GM23338 (cell line): ENCODE measurements around the gene MYH7. TPM values are rescaled to one million over a fixed set of nuclear protein-coding genes. Genes with fewer than 3 reads are reported as not detected.

ENCODE experiments used
- ATAC-seq: fragments of 200-7000 bp; cut with Tn5 transposase; 3 replicates; pipeline ENCODE4 v1.9.1; 2020
- DNase-seq: peaks from one replicate; pipeline ENCODE4 v3.0.0-alpha.2; 2015; ENCODE audit warnings: low spot score
- H2AFZ ChIP-seq: fragments of 200-600 bp; sonication (generic); 2 replicates; pipeline ENCODE4 v1.8.0; 2016; ENCODE audit warnings: antibody characterized with exemption, mild to moderate bottlenecking, moderate library complexity
- H3F3A ChIP-seq: fragments of 200-600 bp; sonication (generic); replicated peaks from 2 replicates; pipeline ENCODE4 v1.8.0; 2017; ENCODE audit warnings: antibody characterized with exemption, mixed run types, low read depth
- H3K27ac ChIP-seq: fragments of 200-600 bp; sonication (generic); 2 replicates; pipeline ENCODE4 v1.6.1; 2016; ENCODE audit warnings: low read depth
- H3K27me3 ChIP-seq: fragments of 200-600 bp; sonication (generic); 2 replicates; pipeline ENCODE4 v1.8.0; 2016; ENCODE audit warnings: mild to moderate bottlenecking, mixed run types, moderate library complexity; ENCODE audit not compliant: insufficient read depth
- H3K36me3 ChIP-seq: fragments of 200-600 bp; sonication (generic); 2 replicates; pipeline ENCODE4 v1.8.0; 2016; ENCODE audit warnings: mild to moderate bottlenecking; ENCODE audit not compliant: insufficient read depth
- H3K4me1 ChIP-seq: fragments of 200-600 bp; sonication (generic); 2 replicates; pipeline ENCODE4 v1.8.0; 2016; ENCODE audit warnings: mild to moderate bottlenecking, moderate library complexity; ENCODE audit not compliant: insufficient read depth
- H3K4me2 ChIP-seq: fragments of 200-600 bp; sonication (generic); 2 replicates; pipeline ENCODE4 v1.7.1; 2017; ENCODE audit warnings: mixed run types
- H3K4me3 ChIP-seq: fragments of 200-600 bp; sonication (generic); 2 replicates; pipeline ENCODE4 v1.6.1; 2016; ENCODE audit warnings: mixed run types
- H3K79me2 ChIP-seq: fragments of 200-600 bp; sonication (generic); replicated peaks from 2 replicates; pipeline ENCODE4 v1.8.0; 2017; ENCODE audit warnings: mild to moderate bottlenecking; ENCODE audit not compliant: insufficient read depth
- H3K9me2 ChIP-seq: fragments of 200-600 bp; sonication (generic); 2 replicates; pipeline ENCODE4 v1.8.0; 2017; ENCODE audit not compliant: insufficient read depth
- H4K20me1 ChIP-seq: fragments of 200-600 bp; sonication (generic); replicated peaks from 2 replicates; pipeline ENCODE4 v1.8.0; 2017; ENCODE audit warnings: mild to moderate bottlenecking; ENCODE audit not compliant: insufficient read depth
- H3K27ac Mint-ChIP-seq: 2 replicates; pipeline ENCODE4 v1.8.0; 2020; ENCODE audit warnings: inconsistent platforms, mild to moderate bottlenecking, moderate library complexity, mixed read lengths
- H3K27me3 Mint-ChIP-seq: 3 replicates; pipeline ENCODE4 v1.8.0; 2022; ENCODE audit warnings: low read depth, mild to moderate bottlenecking, moderate library complexity, mixed read lengths, inconsistent platforms; ENCODE audit not compliant: insufficient read depth, poor library complexity
- H3K36me3 Mint-ChIP-seq: 3 replicates; pipeline ENCODE4 v1.8.0; 2021; ENCODE audit warnings: low read depth, mild to moderate bottlenecking, inconsistent platforms, moderate library complexity, mixed read lengths
- H3K4me1 Mint-ChIP-seq: 3 replicates; pipeline ENCODE4 v1.8.0; 2020; ENCODE audit warnings: mild to moderate bottlenecking, inconsistent platforms, mixed read lengths
- H3K4me3 Mint-ChIP-seq: 3 replicates; pipeline ENCODE4 v1.8.0; 2021; ENCODE audit warnings: moderate library complexity, mild to moderate bottlenecking, inconsistent platforms, mixed read lengths
- H3K9me3 Mint-ChIP-seq: 3 replicates; pipeline ENCODE4 v1.8.0; 2020; ENCODE audit warnings: moderate library complexity, mild to moderate bottlenecking, inconsistent platforms, mixed read lengths
- EZH2 ChIP-seq: fragments of 200-600 bp; sonication (generic); IDR thresholded peaks from one replicate; pipeline ENCODE4 v1.8.0; 2017; ENCODE audit warnings: antibody characterized with exemption, mild to moderate bottlenecking, low read depth; ENCODE audit not compliant: unreplicated experiment
- JUNB ChIP-seq: IDR thresholded peaks from one replicate; pipeline ENCODE4 v1.6.1; 2016; ENCODE audit warnings: antibody characterized with exemption; ENCODE audit not compliant: unreplicated experiment
- ZNF114 ChIP-seq: fragments of 250-450 bp; sonication (Bioruptor Pico); IDR thresholded peaks from 2 replicates; pipeline ENCODE4 v1.5.0; 2020; ENCODE audit warnings: mild to moderate bottlenecking, moderate library complexity
- polyA plus RNA-seq: library from polyadenylated mRNA; unstranded; fragments of >200 nt; fragmentation: Nextera tagmentation; extraction: Ambion mirVana; gene quantifications from 2 replicates; pipeline ENCODE4 v1.2.1, GENCODE V29; 2016
- total RNA-seq: library from RNA; depleted of rRNA; stranded (reverse); fragments of >200 nt; shearing (Covaris generic); gene quantifications from 2 replicates; pipeline ENCODE4 v1.2.3, GENCODE V29; 2014
- TF ChIP-seq, protein P1 (sequence below): fragments of 250-450 bp; sonication (Bioruptor Pico); IDR thresholded peaks from 2 replicates; pipeline ENCODE4 v1.5.0; 2020; ENCODE audit warnings: mild to moderate bottlenecking, moderate library complexity
- TF ChIP-seq, protein P2 (sequence below): IDR thresholded peaks from 2 replicates; pipeline ENCODE4 v1.6.1; 2016; ENCODE audit warnings: antibody characterized with exemption
- TF ChIP-seq, protein P3 (sequence below): IDR thresholded peaks from one replicate; pipeline ENCODE4 v1.6.1; 2018; ENCODE audit warnings: antibody characterized with exemption; ENCODE audit not compliant: unreplicated experiment

Gene MYH7
- total and polyA plus RNA-seq, 2 experiments from 2014 or later: not detected

DNA sequence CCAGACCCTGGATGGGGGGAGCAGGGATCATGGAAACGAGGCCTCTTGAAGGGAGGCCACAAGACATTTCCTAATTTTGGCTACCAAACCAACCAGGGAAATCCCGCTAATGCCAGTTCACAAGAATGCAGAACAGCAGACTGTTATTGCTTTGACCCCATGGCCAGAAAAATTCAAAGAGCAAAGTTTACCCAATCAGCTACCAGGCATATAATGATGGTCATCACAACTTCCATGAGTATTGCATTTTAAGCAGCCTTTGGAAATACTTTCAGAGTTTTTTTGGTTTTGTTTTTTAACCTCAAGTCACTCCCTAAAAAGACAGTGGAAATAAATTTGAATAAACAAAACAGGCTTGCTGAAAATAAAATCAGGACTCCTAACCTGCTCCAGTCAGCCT lies 63.0 kb downstream of the MYH7 start, which contains the start of gene IL25:
TSS of gene IL25 (plus strand) at position 301 of the 400 bp plus-strand sequence.
- Histone ChIP-seq H2AFZ (no peak within 1 kb of the TSS), H3K79me2 (no peaks in the 10 kb centered on the region), H3K4me3 (no peak within 1 kb of the TSS), H3K36me3 (no peaks in the 10 kb centered on the region), H3F3A (no peaks in the 10 kb centered on the region), H3K4me2 (no peak within 1 kb of the TSS), H3K27me3 (peaks cover 26% of the 10 kb centered on the region), H3K27ac (no peak within 1 kb of the TSS), H4K20me1 (no peaks in the 10 kb centered on the region), H3K9me2 (peaks cover 4% of the 10 kb centered on the region; the same call in 1 of the 2 replicates), H3K4me1 (peaks cover 9% of the 10 kb centered on the region; the same call in 1 of the 2 replicates)
- ATAC-seq: no peak
- H3K4me1 Mint-ChIP-seq: peaks cover 12% of the 10 kb centered on the region; the same call in 2 of the 3 replicates
- H3K36me3 Mint-ChIP-seq: no peaks in the 10 kb centered on the region
- TF ChIP-seq, protein P1, sequence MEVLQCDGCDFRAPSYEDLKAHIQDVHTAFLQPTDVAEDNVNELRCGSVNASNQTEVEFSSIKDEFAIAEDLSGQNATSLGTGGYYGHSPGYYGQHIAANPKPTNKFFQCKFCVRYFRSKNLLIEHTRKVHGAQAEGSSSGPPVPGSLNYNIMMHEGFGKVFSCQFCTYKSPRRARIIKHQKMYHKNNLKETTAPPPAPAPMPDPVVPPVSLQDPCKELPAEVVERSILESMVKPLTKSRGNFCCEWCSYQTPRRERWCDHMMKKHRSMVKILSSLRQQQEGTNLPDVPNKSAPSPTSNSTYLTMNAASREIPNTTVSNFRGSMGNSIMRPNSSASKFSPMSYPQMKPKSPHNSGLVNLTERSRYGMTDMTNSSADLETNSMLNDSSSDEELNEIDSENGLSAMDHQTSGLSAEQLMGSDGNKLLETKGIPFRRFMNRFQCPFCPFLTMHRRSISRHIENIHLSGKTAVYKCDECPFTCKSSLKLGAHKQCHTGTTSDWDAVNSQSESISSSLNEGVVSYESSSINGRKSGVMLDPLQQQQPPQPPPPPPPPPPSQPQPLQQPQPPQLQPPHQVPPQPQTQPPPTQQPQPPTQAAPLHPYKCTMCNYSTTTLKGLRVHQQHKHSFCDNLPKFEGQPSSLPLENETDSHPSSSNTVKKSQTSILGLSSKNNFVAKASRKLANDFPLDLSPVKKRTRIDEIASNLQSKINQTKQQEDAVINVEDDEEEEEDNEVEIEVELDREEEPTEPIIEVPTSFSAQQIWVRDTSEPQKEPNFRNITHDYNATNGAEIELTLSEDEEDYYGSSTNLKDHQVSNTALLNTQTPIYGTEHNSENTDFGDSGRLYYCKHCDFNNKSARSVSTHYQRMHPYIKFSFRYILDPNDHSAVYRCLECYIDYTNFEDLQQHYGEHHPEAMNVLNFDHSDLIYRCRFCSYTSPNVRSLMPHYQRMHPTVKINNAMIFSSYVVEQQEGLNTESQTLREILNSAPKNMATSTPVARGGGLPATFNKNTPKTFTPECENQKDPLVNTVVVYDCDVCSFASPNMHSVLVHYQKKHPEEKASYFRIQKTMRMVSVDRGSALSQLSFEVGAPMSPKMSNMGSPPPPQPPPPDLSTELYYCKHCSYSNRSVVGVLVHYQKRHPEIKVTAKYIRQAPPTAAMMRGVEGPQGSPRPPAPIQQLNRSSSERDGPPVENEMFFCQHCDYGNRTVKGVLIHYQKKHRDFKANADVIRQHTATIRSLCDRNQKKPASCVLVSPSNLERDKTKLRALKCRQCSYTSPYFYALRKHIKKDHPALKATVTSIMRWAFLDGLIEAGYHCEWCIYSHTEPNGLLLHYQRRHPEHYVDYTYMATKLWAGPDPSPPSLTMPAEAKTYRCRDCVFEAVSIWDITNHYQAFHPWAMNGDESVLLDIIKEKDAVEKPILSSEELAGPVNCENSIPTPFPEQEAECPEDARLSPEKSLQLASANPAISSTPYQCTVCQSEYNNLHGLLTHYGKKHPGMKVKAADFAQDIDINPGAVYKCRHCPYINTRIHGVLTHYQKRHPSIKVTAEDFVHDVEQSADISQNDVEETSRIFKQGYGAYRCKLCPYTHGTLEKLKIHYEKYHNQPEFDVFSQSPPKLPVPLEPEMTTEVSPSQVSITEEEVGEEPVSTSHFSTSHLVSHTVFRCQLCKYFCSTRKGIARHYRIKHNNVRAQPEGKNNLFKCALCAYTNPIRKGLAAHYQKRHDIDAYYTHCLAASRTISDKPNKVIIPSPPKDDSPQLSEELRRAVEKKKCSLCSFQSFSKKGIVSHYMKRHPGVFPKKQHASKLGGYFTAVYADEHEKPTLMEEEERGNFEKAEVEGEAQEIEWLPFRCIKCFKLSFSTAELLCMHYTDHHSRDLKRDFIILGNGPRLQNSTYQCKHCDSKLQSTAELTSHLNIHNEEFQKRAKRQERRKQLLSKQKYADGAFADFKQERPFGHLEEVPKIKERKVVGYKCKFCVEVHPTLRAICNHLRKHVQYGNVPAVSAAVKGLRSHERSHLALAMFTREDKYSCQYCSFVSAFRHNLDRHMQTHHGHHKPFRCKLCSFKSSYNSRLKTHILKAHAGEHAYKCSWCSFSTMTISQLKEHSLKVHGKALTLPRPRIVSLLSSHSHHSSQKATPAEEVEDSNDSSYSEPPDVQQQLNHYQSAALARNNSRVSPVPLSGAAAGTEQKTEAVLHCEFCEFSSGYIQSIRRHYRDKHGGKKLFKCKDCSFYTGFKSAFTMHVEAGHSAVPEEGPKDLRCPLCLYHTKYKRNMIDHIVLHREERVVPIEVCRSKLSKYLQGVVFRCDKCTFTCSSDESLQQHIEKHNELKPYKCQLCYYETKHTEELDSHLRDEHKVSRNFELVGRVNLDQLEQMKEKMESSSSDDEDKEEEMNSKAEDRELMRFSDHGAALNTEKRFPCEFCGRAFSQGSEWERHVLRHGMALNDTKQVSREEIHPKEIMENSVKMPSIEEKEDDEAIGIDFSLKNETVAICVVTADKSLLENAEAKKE (CRISPR knock-in tag): no peak
- TF ChIP-seq JUNB (no peak), ZNF114 (no peak)
- H3K27ac Mint-ChIP-seq: no peak within 1 kb of the TSS
- H3K27me3 Mint-ChIP-seq: peaks cover 23% of the 10 kb centered on the region
- no peak within 1 kb of the TSS for H3K4me3 Mint-ChIP-seq
- H3K9me3 Mint-ChIP-seq: no peaks in the 10 kb centered on the region
- DNase-seq: no peak

DNA sequence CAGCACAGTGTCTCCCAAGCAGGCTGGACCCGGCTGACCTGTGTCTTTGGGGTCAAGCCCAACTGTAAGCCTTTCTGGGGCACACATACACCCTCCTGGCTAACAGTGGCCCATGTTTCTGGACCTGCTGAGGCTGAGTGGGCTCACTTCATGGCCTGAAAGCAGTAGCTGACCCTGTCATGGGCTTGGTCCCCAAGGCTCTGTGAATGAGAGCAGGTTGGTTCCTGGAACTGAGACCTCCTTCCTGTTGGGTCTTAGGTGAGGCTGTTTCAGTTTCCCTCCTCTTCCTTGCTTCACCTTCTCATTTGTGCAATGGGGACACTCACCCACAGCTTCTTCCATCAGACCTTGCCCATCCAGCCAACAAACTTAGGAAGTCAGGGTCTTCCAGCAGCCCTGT lies 63.6 kb downstream of the MYH7 start:
- Mint-ChIP-seq H3K36me3 (no peaks in the 10 kb centered on the region; the same call in 2 of the 3 replicates), H3K27ac (no peak overlapping the region), H3K4me3 (no peak overlapping the region), H3K27me3 (peaks cover 25% of the 10 kb centered on the region), H3K9me3 (no peaks in the 10 kb centered on the region), H3K4me1 (peaks cover 16% of the 10 kb centered on the region)
- H3K9me2 ChIP-seq: peaks cover 4% of the 10 kb centered on the region; the same call in 1 of the 2 replicates
- H3K4me1 ChIP-seq: peaks cover 14% of the 10 kb centered on the region
- no peaks in the 10 kb centered on the region for H4K20me1 ChIP-seq
- H3F3A ChIP-seq: peaks cover 5% of the 10 kb centered on the region
- TF ChIP-seq ZNF114 (no peak), EZH2 (no peak)
- TF ChIP-seq, protein P2, sequence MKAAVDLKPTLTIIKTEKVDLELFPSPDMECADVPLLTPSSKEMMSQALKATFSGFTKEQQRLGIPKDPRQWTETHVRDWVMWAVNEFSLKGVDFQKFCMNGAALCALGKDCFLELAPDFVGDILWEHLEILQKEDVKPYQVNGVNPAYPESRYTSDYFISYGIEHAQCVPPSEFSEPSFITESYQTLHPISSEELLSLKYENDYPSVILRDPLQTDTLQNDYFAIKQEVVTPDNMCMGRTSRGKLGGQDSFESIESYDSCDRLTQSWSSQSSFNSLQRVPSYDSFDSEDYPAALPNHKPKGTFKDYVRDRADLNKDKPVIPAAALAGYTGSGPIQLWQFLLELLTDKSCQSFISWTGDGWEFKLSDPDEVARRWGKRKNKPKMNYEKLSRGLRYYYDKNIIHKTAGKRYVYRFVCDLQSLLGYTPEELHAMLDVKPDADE: no peak
- TF ChIP-seq, protein P3, sequence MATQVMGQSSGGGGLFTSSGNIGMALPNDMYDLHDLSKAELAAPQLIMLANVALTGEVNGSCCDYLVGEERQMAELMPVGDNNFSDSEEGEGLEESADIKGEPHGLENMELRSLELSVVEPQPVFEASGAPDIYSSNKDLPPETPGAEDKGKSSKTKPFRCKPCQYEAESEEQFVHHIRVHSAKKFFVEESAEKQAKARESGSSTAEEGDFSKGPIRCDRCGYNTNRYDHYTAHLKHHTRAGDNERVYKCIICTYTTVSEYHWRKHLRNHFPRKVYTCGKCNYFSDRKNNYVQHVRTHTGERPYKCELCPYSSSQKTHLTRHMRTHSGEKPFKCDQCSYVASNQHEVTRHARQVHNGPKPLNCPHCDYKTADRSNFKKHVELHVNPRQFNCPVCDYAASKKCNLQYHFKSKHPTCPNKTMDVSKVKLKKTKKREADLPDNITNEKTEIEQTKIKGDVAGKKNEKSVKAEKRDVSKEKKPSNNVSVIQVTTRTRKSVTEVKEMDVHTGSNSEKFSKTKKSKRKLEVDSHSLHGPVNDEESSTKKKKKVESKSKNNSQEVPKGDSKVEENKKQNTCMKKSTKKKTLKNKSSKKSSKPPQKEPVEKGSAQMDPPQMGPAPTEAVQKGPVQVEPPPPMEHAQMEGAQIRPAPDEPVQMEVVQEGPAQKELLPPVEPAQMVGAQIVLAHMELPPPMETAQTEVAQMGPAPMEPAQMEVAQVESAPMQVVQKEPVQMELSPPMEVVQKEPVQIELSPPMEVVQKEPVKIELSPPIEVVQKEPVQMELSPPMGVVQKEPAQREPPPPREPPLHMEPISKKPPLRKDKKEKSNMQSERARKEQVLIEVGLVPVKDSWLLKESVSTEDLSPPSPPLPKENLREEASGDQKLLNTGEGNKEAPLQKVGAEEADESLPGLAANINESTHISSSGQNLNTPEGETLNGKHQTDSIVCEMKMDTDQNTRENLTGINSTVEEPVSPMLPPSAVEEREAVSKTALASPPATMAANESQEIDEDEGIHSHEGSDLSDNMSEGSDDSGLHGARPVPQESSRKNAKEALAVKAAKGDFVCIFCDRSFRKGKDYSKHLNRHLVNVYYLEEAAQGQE: no peak
- H3K4me2 ChIP-seq: no peak overlapping the region
- H3K4me3 ChIP-seq: no peak overlapping the region
- DNase-seq (no peak), ATAC-seq (no peak)
- H3K79me2 ChIP-seq: no peaks in the 10 kb centered on the region
- no peaks in the 10 kb centered on the region for H3K36me3 ChIP-seq
- no peak overlapping the region for H2AFZ ChIP-seq
- peaks cover 28% of the 10 kb centered on the region for H3K27me3 ChIP-seq
- no peak overlapping the region for H3K27ac ChIP-seq
